Measurements from ENCODE around the gene ICAM4.
"Not testable (repeated sequence)": the region's sequence is repeated elsewhere in the genome, so short reads cannot be mapped to it uniquely, and the experiment has no call there.

ICAM4 gene

GRCh38 chr19:10274589-10274988 lies 12.2 kb upstream of the ICAM4 start:
- no peak for TF ChIP-seq CTCF (IDR thresholded peaks at IDR 0.05; ENCODE audit: low read depth, low read length)
- H3K4me3 ChIP-seq (ENCODE audit: low read depth, low read length): no peak overlapping the region
- no peak for DNase-seq (ENCODE audit: low read depth, low spot score)
- in situ Hi-C loops (cut with HindIII; ENCODE audit: low sequenced_read_pairs): no loop called here

GRCh38 chr19:10277795-10278589 lies 8.8 kb upstream of the ICAM4 start:
- no peak overlapping the region for H3K4me3 ChIP-seq (ENCODE audit: low read depth, low read length)
- no peak for TF ChIP-seq CTCF (IDR thresholded peaks at IDR 0.05; ENCODE audit: low read depth, low read length)
- DNase-seq (ENCODE audit: low read depth, low spot score): no peak
- in situ Hi-C loops (cut with HindIII; ENCODE audit: low sequenced_read_pairs): no loop called here

- no peak for DNase-seq (ENCODE audit: low read depth, low spot score)
- in situ Hi-C loops (cut with HindIII; ENCODE audit: low sequenced_read_pairs): no loop called here
- H3K4me3 ChIP-seq (ENCODE audit: low read depth, low read length): no peak overlapping the region
- no peak for TF ChIP-seq CTCF (IDR thresholded peaks at IDR 0.05; ENCODE audit: low read depth, low read length)
Observed at GRCh38 chr19:10278935-10279334, 7.8 kb upstream of the ICAM4 start.

GRCh38 chr19:10279737-10280442 lies 6.9 kb upstream of the ICAM4 start:
- in situ Hi-C loops (cut with HindIII; ENCODE audit: low sequenced_read_pairs): no loop called here
- DNase-seq (ENCODE audit: low read depth, low spot score): no peak

GRCh38 chr19:10282043-10282442 lies 4.7 kb upstream of the ICAM4 start:
- DNase-seq (ENCODE audit: low read depth, low spot score); H3K4me3 ChIP-seq (ENCODE audit: low read depth, low read length); in situ Hi-C loops (cut with HindIII; ENCODE audit: low sequenced_read_pairs): not testable (repeated sequence)

More at GRCh38 chr19:10279737-10280442, 6.9 kb upstream of the ICAM4 start:
- TF ChIP-seq CTCF (IDR thresholded peaks at IDR 0.05; ENCODE audit: low read depth, low read length): no peak
- no peak overlapping the region for H3K4me3 ChIP-seq (ENCODE audit: low read depth, low read length)

- in situ Hi-C loops (cut with HindIII; ENCODE audit: low sequenced_read_pairs): no loop called here
- H3K4me3 ChIP-seq (ENCODE audit: low read depth, low read length): no peak overlapping the region
- TF ChIP-seq CTCF (IDR thresholded peaks at IDR 0.05; ENCODE audit: low read depth, low read length): no peak
- DNase-seq (ENCODE audit: low read depth, low spot score): no peak
Observed at GRCh38 chr19:10283301-10284064, 3.3 kb upstream of the ICAM4 start.

All from astrocyte of the spinal cord (primary cell).